KOPT-K1 (cell line): ENCODE results near the gene KIF3C.
"Not testable (repeated sequence)": the region's sequence is repeated elsewhere in the genome, so short reads cannot be mapped to it uniquely, and the experiment has no call there.

Source experiments
- H3K27ac ChIP-seq: fragments of 200-600 bp; sonication (generic); 2 replicates; pipeline ENCODE4 v1.5.1; 2016; ENCODE audit warnings: antibody characterized with exemption, mild to moderate bottlenecking, low read depth, low read length; ENCODE audit not compliant: poor library complexity, severe bottlenecking
- H3K36me3 ChIP-seq: fragments of 200-600 bp; sonication (generic); 2 replicates; pipeline ENCODE4 v1.5.1; 2017; ENCODE audit warnings: antibody characterized with exemption, mild to moderate bottlenecking, low read length, moderate library complexity; ENCODE audit not compliant: insufficient read depth
- H3K9me3 ChIP-seq: fragments of 200-600 bp; sonication (generic); 2 replicates; pipeline ENCODE4 v1.5.1; 2017; ENCODE audit warnings: antibody characterized with exemption, low read length, mild to moderate bottlenecking; ENCODE audit not compliant: insufficient read depth, poor library complexity, severe bottlenecking

Gene KIF3C

DNA sequence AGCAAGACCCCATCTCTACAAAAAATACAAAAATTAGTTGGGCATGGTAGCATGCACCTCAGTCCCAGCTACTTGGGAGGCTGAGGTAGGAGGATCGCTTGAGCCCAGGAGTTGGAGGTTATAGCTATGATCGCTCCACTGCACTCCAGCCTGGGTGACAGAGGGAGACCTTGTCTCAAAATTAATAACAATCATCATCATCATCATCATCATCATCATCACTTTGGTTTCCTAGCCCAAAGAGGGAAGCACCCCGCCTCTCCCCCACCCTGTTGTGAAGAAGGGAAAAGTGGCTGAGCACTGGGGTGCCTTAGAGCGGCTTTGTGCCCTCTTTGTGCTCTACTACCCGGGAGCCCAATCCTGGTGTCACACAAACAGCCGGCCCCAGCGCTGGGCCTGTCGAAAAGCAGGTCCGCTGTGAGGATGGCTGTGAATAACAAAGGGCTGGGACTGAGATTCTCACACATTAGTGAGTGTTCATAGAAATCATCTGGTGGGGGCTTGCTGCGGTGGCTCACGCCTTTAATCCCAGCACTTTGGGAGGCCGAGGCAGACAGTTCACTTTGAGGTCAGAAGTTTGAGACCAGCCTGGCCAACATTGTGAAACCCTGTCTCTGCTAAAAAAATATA, 61.4 kb downstream of the KIF3C start:
- H3K27ac ChIP-seq, result no peak overlapping the region
- H3K36me3 ChIP-seq, result no peaks in the 10 kb centered on the region
- no peaks in the 10 kb centered on the region for H3K9me3 ChIP-seq

DNA sequence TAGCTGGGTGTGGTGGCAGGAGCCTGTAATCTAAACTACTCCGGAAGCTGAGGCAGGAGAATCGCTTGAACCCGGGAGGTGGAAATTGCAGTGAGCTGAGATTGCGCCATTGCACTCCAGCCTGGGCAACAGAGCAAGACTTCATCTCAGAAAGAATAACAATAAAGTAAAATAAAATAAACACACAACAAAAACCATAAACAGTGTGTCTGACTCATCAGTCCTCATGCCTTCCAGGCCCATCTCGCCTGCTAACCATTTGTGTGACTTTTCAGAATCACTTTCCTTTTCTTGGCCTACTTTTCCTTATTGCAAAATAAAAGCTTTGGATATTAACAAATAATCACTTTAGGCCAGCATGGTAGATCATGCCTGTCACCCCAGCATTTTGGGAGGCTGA, 62.0 kb downstream of the KIF3C start:
- no peak overlapping the region for H3K27ac ChIP-seq
- H3K36me3 ChIP-seq, result no peaks in the 10 kb centered on the region
- no peaks in the 10 kb centered on the region for H3K9me3 ChIP-seq

DNA sequence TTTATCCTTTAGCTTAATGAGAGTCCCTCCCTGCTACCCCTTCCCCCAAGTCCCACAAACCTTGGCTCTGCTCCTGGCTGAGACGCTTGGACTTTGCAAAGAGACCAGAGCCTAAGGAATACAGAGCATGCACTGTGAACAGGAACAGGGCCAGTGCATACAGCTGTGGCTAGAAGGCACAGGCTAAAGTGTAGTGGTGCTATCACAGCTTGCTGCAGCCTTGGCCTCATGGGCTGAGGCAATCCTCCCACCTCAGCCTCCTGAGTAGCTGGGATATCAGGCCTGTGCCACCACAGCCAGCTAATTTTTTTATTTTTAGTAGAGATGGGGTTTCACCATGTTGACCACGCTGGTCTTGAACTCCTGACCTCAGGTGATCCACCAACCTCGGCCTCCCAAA, 64.5 kb downstream of the KIF3C start:
- H3K27ac ChIP-seq, result no peak overlapping the region
- no peaks in the 10 kb centered on the region for H3K9me3 ChIP-seq
- no peaks in the 10 kb centered on the region for H3K36me3 ChIP-seq

DNA sequence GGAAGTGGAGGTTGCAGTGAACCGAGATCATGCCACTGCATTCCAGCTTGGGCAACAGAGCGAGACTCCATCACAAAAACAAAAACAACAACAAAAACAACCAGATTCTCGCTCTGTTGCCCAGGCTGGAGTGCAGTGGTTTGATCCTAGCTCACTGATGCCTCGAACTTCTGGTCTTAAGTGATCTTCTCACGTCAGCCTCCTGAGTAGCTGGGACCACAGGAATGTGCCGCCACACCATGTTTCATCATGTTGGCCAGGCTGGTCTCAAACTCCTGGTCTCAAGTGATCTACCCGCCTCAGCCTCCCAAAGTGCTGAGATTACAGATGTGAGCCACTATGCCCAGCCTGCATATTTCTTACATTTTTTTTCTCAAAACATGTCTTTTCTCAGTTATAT, 64.9 kb downstream of the KIF3C start:
- H3K9me3 ChIP-seq, H3K27ac ChIP-seq, H3K36me3 ChIP-seq: not testable (repeated sequence)

DNA sequence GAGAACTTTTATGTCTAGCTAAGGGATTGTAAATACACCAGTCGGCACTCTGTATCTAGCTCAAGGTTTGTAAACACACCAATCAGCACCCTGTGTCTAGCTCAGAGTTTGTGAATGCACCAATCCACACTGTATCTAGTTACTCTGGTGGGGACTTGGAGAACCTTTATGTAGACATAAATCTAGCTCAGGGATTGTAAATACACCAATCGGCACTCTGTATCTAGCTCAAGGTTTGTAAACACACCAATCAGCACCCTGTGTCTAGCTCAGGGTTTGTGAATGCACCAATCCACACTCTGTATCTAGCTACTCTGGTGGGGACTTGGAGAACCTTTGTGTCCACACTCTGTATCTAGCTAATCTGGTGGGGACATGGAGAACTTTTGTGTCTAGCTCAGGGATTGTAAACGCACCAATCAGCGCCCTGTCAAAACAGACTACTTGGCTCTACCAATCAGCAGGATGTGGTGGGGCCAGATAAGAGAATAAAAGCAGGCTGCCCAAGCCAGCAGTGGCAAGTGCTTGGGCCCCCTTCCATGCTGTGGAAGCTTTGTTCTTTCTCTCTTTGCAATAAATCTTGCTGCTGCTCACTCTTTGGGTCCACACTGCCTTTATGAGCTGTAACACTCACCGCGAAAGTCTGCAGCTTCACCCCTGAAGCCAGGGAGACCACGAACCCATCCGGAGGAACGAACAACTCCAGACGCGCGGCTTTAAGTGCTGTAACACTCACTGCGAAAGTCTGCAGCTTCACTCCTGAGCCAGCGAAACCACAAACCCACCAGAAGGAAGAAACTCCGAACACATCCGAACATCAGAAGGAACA, 66.1 kb downstream of the KIF3C start:
- not testable (repeated sequence) for H3K9me3 ChIP-seq, H3K36me3 ChIP-seq
- peak overlapping the region; percentile 40 for H3K27ac ChIP-seq

DNA sequence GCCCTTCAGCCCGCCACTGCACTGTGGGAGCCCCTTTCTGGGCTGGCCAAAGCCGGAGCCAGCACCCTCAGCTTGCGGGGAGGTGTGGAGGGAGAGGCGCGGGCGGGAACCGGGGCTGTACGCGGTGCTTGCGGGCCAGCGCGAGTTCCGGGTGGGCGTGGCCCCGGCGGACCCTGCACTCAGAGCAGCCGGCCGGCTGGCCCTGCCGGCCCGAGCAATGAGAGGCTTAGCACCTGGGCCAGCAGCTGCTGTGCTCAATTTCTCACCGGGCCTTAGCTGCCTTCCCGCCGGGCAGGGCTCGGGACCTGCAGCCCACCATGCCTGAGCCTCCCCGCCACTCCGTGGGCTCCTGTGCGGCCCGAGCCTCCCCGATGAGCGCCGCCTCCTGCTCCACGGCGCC, 66.9 kb downstream of the KIF3C start:
- H3K36me3 ChIP-seq, H3K9me3 ChIP-seq, H3K27ac ChIP-seq: not testable (repeated sequence)

DNA sequence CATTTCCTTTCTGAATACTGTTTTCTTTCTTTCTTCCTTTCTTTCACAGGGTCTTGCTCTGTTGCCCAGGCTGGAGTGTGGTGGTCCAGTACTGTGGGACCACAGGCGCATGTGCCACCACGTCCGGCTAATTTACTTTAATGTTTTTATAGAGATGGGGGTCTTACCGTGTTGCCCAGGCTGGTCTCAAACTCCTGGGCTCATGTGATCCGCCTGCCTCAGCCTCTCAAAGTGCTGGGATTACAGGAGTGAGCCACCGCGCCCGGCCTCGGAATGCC, 68.7 kb downstream of the KIF3C start:
- peak overlapping the region; percentile 1 for H3K27ac ChIP-seq

DNA sequence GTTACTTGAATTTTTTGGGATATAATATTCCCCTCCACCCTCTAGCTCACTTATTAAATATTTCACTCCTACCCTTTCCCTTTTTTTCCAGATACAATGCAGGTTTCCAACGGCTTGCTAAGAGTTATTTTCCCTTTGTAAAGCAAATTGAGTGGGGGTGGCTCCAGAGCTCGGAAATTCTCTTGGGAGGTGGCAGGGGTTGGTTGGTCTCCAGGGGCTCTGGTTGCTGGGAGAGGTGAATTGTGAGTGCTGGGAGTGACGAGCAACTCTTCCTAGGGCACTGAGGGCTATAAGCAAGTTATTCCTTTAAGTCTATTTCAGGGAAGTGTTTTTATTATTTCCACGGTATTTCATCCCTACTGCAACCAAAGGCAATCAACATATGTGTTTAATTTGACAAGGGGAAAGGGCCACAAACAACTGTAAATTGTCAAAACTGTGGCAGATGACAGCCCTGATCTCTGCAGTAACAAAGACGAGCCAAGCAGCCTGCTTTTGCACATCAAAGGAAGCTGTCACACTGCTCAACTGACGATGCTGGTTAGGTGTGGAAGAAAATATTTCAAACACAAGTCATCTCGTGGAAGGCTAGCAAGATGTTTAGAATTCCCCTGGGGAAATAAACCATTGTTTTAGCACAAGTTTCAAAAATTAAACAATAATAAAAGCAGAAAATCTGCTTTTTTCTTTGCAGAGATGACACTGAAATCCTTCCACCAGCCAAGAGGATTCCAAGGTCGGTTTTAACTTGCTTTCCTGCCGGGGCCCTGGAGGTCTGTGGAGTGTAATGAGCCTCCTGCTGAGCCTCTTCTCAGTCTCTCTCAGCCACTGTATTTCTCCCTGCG, 69.2 kb downstream of the KIF3C start:
- H3K27ac ChIP-seq, result peak overlapping the region; percentile 1
- no peaks in the 10 kb centered on the region for H3K36me3 ChIP-seq
- H3K9me3 ChIP-seq, result no peaks in the 10 kb centered on the region

More for the DNA sequence above, 68.7 kb downstream of the KIF3C start:
- H3K9me3 ChIP-seq, H3K36me3 ChIP-seq: not testable (repeated sequence)

DNA sequence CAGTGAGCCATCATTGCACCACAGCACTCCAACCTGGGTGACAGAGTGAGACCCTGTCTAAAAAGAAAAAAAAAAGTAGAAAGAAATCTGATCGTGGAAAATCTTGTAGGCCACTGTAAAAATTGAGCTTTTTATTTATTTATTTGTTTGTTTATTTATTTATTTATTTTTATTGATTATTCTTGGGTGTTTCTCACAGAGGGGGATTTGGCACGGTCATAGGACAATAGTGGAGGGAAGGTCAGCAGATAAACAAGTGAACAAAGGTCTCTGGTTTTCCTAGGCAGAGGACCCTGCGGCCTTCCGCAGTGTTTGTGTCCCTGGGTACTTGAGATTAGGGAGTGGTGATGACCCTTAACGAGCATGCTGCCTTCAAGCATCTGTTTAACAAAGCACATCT, 72.7 kb downstream of the KIF3C start:
- H3K9me3 ChIP-seq, H3K27ac ChIP-seq: not testable (repeated sequence)

DNA sequence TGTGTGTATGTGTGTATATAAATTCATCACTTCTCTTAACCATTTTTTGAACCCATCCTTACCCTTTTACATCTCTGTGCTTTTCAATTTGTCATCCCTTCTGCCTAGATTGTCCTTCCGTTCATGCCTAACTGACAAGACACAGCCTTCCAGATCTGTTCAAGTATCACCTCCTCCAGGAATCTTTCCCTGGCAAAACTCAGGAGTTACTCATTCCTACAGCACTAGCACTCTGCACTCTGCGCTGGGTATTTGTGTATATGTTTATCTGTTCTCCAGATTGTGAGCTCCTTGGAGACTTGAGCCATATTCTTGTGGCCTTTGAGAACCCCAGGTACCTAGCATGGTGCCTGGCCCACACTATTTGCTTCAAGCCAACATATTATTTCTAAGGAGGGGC, 77.2 kb downstream of the KIF3C start:
- Histone ChIP-seq H3K27ac (no peak overlapping the region), H3K9me3 (no peaks in the 10 kb centered on the region), H3K36me3 (no peaks in the 10 kb centered on the region)

More for the DNA sequence above, 72.7 kb downstream of the KIF3C start:
- H3K36me3 ChIP-seq, result not testable (repeated sequence)

DNA sequence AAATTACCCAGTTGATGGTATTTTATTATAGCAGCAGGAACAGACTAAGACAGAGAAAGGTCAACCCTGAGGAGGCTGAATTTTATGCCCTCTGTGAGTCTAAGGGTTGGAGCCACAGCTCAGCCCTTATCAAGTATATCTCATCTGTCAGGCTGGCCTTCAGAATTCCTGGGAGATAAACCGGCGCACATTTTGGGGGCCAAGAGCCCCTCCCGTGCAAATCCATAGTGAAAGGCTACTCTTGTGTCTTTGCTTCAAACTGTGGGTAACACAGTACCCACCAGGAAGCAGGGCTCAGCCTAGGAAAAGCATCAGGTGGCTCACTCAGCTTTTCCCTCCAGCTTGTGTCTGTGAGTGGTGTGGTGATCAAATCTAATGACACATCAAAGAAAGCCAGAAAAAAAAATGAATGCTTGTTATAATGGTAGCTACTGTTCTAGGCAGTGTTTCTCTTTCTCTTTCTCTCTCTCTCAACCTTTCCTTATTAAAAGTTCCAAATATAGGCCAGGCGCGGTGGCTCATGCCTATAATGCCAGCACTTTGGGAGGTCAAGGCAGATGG, 79.0 kb downstream of the KIF3C start:
- H3K9me3 ChIP-seq, result no peaks in the 10 kb centered on the region
- no peak overlapping the region for H3K27ac ChIP-seq
- H3K36me3 ChIP-seq, result no peaks in the 10 kb centered on the region

DNA sequence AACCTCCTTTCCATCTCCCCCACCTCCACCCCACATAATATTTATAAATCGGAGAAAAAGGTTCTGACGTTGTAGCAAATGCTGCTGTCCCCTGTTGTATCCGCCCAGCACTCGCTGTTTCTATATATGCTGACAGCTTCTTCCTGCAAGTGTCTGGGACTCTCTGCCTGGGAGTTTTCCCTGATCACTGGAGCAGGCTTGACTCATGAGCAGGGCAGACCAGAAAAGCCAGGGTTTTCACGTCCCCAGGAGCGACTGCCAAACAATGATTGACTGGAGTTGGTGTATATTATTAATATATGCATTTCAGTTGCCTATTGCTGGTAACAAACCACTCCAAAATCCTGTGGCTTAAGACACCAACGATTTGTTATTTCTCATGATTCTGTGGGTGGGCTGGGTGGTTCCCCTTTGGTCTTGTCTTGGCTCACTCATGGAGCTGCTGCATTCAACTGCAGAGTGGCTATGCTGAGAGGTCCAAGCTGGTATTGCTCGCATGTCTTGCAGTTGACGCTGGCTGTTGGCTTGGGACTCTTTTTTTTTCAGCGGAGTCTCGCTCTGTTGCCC, 82.8 kb downstream of the KIF3C start:
- no peaks in the 10 kb centered on the region for H3K36me3 ChIP-seq
- H3K9me3 ChIP-seq, result no peaks in the 10 kb centered on the region
- no peak overlapping the region for H3K27ac ChIP-seq

DNA sequence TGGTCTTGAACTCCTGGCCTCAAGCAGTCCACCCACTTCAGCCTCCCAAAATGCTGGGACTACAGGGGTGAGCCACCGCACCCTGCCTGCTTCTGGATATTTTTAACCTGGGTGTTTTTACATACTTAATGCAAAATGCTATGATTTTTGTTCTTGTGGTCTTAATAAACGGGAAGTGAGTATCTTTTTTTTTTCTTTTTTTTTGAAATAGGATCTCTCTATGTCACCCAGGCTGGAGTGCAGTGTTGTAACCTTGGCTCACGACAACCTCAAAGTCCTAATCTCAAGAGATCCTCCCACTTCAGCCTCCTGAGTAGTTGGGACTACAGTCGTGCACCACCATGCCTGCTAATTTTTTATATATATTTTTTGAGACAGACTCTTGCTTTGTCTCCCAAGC, 84.8 kb downstream of the KIF3C start:
- no peak overlapping the region for H3K27ac ChIP-seq
- H3K36me3 ChIP-seq, result no peaks in the 10 kb centered on the region
- H3K9me3 ChIP-seq, result no peaks in the 10 kb centered on the region

DNA sequence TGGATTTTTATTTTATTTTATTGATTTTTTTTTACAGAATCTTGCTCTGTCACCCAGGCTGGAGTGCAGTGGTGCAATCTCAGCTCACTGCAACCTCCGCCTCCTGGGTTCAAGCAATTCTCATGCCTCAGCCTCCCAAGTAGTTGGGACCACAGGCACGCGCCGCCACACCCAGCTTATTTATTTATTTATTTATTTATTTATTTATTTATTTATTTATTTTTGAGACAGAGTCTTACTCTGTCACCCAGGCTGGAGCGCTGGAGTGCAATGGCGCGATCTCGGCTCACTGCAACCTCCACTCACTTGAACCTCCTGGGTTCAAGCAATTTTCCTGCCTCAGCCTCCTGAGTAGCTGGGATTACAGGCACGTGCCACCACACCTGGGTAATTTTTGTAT, 86.0 kb downstream of the KIF3C start:
- H3K9me3 ChIP-seq, H3K36me3 ChIP-seq, H3K27ac ChIP-seq: not testable (repeated sequence)

DNA sequence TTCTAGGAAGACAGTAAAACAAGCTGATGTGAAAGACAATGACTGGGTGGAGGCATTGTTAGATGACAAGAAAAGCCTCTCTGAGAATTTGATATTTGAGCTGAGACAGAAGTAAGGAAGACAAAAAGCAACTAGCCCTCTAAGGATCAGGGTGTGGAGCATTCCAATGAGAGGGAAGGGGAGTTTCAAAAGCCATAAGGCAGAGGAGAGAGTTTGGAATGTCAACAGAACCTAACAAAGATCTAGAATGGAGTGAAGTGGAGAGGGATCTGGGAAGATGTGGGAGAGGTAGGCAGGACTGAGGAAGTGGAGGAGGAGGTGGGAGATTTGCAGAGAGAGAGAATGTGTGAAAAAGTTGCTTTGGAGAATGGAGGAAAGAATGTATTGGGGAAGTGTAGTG, 86.7 kb downstream of the KIF3C start:
- Histone ChIP-seq H3K27ac (no peak overlapping the region), H3K9me3 (no peaks in the 10 kb centered on the region)

More for the DNA sequence above, 86.7 kb downstream of the KIF3C start:
- H3K36me3 ChIP-seq, result no peaks in the 10 kb centered on the region
